Sigmoid colon (tissue), 7 donors: ENCODE results near the gene TRAF3IP3. TPM values are rescaled to one million over a fixed set of nuclear protein-coding genes. Genes with fewer than 3 reads are reported as not detected.
A peak's percentile ranks its signal among the peaks of the same experiment; 100 is the strongest.
"Not testable (repeated sequence)": the region's sequence is repeated elsewhere in the genome, so short reads cannot be mapped to it uniquely, and the experiment has no call there.

ENCODE experiments used
- DNase-seq: peaks from one replicate; pipeline ENCODE4 v3.0.0-alpha.2; 2019
- H3K27ac ChIP-seq, 4 donors: fragments of 200-600 bp; sonication (generic); one replicate each; pipeline ENCODE4 v1.5.1; 2016 to 2019; ENCODE audit warnings: mild to moderate bottlenecking in 1 of 4
- H3K27me3 ChIP-seq, 3 donors: fragments of 200-600 bp; sonication (generic); one replicate each; pipeline ENCODE4 v1.5.1; 2019; ENCODE audit warnings: mild to moderate bottlenecking in 1 of 3
- H3K36me3 ChIP-seq, 4 donors: fragments of 200-600 bp; sonication (generic); one replicate each; pipeline ENCODE4 v1.5.1; 2016 to 2019
- H3K4me1 ChIP-seq, 4 donors: fragments of 200-600 bp; sonication (generic); one replicate each; pipeline ENCODE4 v1.5.1; 2017 to 2019
- H3K4me3 ChIP-seq, 4 donors: fragments of 200-600 bp; sonication (generic); one replicate each; pipeline ENCODE4 v1.5.1; 2017 to 2019; ENCODE audit warnings: mild to moderate bottlenecking in 2 of 4, moderate library complexity in 1 of 4
- H3K9me3 ChIP-seq, 4 donors: fragments of 200-600 bp in 3 of 4; sonication (generic) in 3 of 4; one replicate each; pipeline versions ENCODE4 v1.5.1 to v1.6.1; 2013 to 2019
- CTCF ChIP-seq, 4 experiments: fragments of 450-650 bp in 3 of 4; fragments of 200-600 bp in 1 of 4; IDR thresholded peaks; one replicate each; pipeline ENCODE4 v1.5.1; 2016 to 2019; ENCODE audit warnings: antibody characterized with exemption in 4 of 4, mild to moderate bottlenecking in 3 of 4, moderate library complexity in 2 of 4
- EP300 ChIP-seq, 4 donors: sonication (generic); formaldehyde crosslinking; IDR thresholded peaks; one replicate each; pipeline ENCODE4 v1.6.1; 2017; ENCODE audit warnings: antibody characterized with exemption in 4 of 4
- POLR2A ChIP-seq, 2 donors: fragments of 450-650 bp; IDR thresholded peaks; one replicate each; pipeline ENCODE4 v1.6.1; 2016; ENCODE audit warnings: antibody characterized with exemption in 2 of 2, mild to moderate bottlenecking in 2 of 2, moderate library complexity in 2 of 2
- POLR2AphosphoS5 ChIP-seq, 4 donors: sonication (generic); formaldehyde crosslinking; IDR thresholded peaks; one replicate each; pipeline ENCODE4 v1.6.1; 2017; ENCODE audit warnings: antibody characterized with exemption in 4 of 4
- WGBS, 2 donors: extraction: QIAGEN DNeasy Blood & Tissue Kit; methylation state at CpG; one replicate each; pipeline ENCODE4 v1.1.7; 2013; 5-methylcytosine and 5-hydroxymethylcytosine counted together
- intact Hi-C: fragments of 100-400 bp; cut with DNase I; formaldehyde crosslinking; loops from one replicate; pipeline ENCODE4 v1.15.1; 2023
- polyA plus RNA-seq, 3 donors: library from polyadenylated mRNA; stranded (reverse); fragments of 200-250 nt; gene quantifications; one replicate each; pipeline ENCODE4 v1.2.3, GENCODE V29; 2013
- total RNA-seq, 4 donors: library from RNA; depleted of rRNA; stranded (reverse); fragments of >200 nt; gene quantifications; one replicate each; pipeline ENCODE4 v1.1.0, GENCODE V29; 2016
- donor health status: healthy with polysubstance abuse.
- donor health status: Bipolar disorder and iron deficiency.
- donor health status: healthy.

Gene TRAF3IP3
- total and polyA plus RNA-seq, 7 donors: 1.1 to 43.7 (median 1.7) TPM

- intact Hi-C loops: no loop called here
- H3K4me1 ChIP-seq: peaks cover 0 to 28% (median 27%) of the 10 kb centered on the region in 4 donors
- TF ChIP-seq POLR2A (IDR thresholded peaks at IDR 0.05): no peak
- TF ChIP-seq POLR2AphosphoS5 (IDR thresholded peaks at IDR 0.05): no peak
- no peak for TF ChIP-seq CTCF (IDR thresholded peaks at IDR 0.05)
- no peak for TF ChIP-seq EP300 (IDR thresholded peaks at IDR 0.05)
- peak overlapping the region; percentile 66 to 86 (median 81) for H3K27ac ChIP-seq
- no peaks in the 10 kb centered on the region for H3K36me3 ChIP-seq
- DNase-seq: peak; percentile 79
- no peak overlapping the region for H3K4me3 ChIP-seq
- 13 to 57% methylated on average over 2 of the region's 2 CpGs for WGBS, 2 donors
- H3K9me3 ChIP-seq: no peaks in the 10 kb centered on the region
- H3K27me3 ChIP-seq: no peaks in the 10 kb centered on the region
Measured at GRCh38 chr1:209787551-209787950, 31.7 kb downstream of the TRAF3IP3 start.

GRCh38 chr1:209789245-209789644, 33.4 kb downstream of the TRAF3IP3 start:
- H3K4me3 ChIP-seq: no peak overlapping the region
- H3K4me1 ChIP-seq: peaks cover 0 to 19% (median 17%) of the 10 kb centered on the region in 4 donors
- no peaks in the 10 kb centered on the region for H3K27me3 ChIP-seq
- intact Hi-C loops: no loop called here
- H3K27ac ChIP-seq: no peak overlapping the region
- TF ChIP-seq POLR2A (IDR thresholded peaks at IDR 0.05): no peak
- no peak for TF ChIP-seq POLR2AphosphoS5 (IDR thresholded peaks at IDR 0.05)
- TF ChIP-seq EP300 (IDR thresholded peaks at IDR 0.05): no peak
- no peak for TF ChIP-seq CTCF (IDR thresholded peaks at IDR 0.05)
- no peak for DNase-seq
- no peaks in the 10 kb centered on the region for H3K9me3 ChIP-seq
- no peaks in the 10 kb centered on the region for H3K36me3 ChIP-seq
- 89 to 98% methylated on average over 1 of the region's 1 CpG for WGBS, 2 donors

GRCh38 chr1:209790286-209791193, 34.7 kb downstream of the TRAF3IP3 start:
- Histone ChIP-seq H3K4me3 (no peak overlapping the region), H3K27ac (no peak overlapping the region), H3K9me3 (no peaks in the 10 kb centered on the region), H3K36me3 (no peaks in the 10 kb centered on the region), H3K4me1 (peaks cover 0 to 19% (median 17%) of the 10 kb centered on the region in 4 donors), H3K27me3 (no peaks in the 10 kb centered on the region)
- TF ChIP-seq CTCF (IDR thresholded peaks at IDR 0.05) (no peak), EP300 (IDR thresholded peaks at IDR 0.05) (no peak), POLR2AphosphoS5 (IDR thresholded peaks at IDR 0.05) (no peak), POLR2A (IDR thresholded peaks at IDR 0.05) (no peak)
- intact Hi-C loops: no loop called here
- DNase-seq: no peak
- 80 to 90% methylated on average over 10 of the region's 10 CpGs for WGBS, 2 donors

GRCh38 chr1:209791920-209792319, 36.1 kb downstream of the TRAF3IP3 start:
- no peaks in the 10 kb centered on the region for H3K27me3 ChIP-seq
- no peaks in the 10 kb centered on the region for H3K36me3 ChIP-seq
- H3K9me3 ChIP-seq: no peaks in the 10 kb centered on the region
- intact Hi-C loops: no loop called here
- no peak overlapping the region for H3K4me3 ChIP-seq
- no peak for TF ChIP-seq EP300 (IDR thresholded peaks at IDR 0.05)
- TF ChIP-seq POLR2AphosphoS5 (IDR thresholded peaks at IDR 0.05): no peak
- no peak for TF ChIP-seq CTCF (IDR thresholded peaks at IDR 0.05)
- no peak for TF ChIP-seq POLR2A (IDR thresholded peaks at IDR 0.05)
- DNase-seq: no peak
- 25 to 43% methylated on average over 1 of the region's 1 CpG for WGBS, 2 donors
- H3K4me1 ChIP-seq: peaks cover 0 to 17% (median 15%) of the 10 kb centered on the region in 4 donors
- no peak overlapping the region for H3K27ac ChIP-seq

- H3K9me3 ChIP-seq, DNase-seq, H3K4me1 ChIP-seq, H3K27me3 ChIP-seq, intact Hi-C loops, H3K4me3 ChIP-seq, H3K27ac ChIP-seq, H3K36me3 ChIP-seq: not testable (repeated sequence)
- 93 to 95% methylated on average over 3 of the region's 3 CpGs for WGBS, 2 donors
Measured at GRCh38 chr1:209793711-209794110, 37.9 kb downstream of the TRAF3IP3 start.
